Measurements from ENCODE around the gene ATP10B. TPM values are rescaled to one million over a fixed set of nuclear protein-coding genes. Genes with fewer than 3 reads are reported as not detected.

ATP10B gene
- total RNA-seq, 1 donor from 2014 or later = not detected

DNA sequence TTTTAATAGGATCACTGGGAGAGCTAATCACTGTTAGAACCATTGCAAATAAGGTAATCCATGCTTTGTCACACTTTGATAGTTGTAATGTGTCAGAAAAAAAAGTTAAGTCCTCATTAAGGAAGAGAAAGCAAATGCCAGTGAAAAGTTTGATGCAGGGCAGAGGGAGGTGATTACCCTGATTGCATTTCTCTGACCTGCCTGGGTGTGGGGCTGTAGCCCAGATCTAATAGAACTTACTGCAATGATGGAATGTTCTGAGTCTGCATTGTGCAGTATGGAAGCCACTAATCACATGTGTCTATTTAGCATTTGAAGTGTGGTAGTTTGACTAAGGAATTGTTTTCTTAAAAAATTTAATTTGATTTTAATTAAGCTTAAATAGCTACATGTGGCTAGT lies 202.7 kb downstream of the ATP10B start:
- intact Hi-C loops (cut with DNase I) = no loop called here
- no peak for DNase-seq

DNA sequence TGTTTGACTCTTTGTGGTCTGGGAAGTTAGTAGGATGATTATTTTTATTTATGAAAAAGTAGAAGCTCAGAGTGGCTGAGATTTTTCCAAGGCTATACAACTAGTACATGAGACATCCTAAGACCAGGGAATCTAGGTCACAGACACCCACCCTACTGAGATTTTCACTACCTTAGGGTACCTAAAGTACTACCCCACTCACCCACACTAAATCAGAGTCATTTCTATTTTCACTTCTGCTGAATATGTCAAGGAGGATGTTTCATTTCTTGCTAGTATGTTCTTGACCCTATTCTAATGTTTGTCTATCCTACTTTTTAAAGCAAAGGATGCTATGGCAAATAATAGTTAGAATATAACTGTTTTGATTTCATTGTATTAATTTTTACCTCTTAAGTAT lies 206.0 kb downstream of the ATP10B start:
- intact Hi-C loops (cut with DNase I) = no loop called here
- H3K27me3 ChIP-seq = no peaks in the 10 kb centered on the region
- DNase-seq = no peak

More for the DNA sequence above, 202.7 kb downstream of the ATP10B start:
- no peaks in the 10 kb centered on the region for H3K36me3 ChIP-seq
- ATAC-seq = peak; percentile 68
- TF ChIP-seq, protein P1, sequence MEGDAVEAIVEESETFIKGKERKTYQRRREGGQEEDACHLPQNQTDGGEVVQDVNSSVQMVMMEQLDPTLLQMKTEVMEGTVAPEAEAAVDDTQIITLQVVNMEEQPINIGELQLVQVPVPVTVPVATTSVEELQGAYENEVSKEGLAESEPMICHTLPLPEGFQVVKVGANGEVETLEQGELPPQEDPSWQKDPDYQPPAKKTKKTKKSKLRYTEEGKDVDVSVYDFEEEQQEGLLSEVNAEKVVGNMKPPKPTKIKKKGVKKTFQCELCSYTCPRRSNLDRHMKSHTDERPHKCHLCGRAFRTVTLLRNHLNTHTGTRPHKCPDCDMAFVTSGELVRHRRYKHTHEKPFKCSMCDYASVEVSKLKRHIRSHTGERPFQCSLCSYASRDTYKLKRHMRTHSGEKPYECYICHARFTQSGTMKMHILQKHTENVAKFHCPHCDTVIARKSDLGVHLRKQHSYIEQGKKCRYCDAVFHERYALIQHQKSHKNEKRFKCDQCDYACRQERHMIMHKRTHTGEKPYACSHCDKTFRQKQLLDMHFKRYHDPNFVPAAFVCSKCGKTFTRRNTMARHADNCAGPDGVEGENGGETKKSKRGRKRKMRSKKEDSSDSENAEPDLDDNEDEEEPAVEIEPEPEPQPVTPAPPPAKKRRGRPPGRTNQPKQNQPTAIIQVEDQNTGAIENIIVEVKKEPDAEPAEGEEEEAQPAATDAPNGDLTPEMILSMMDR (IDR thresholded peaks at IDR 0.05) = peak; percentile 39
- no peaks in the 10 kb centered on the region for H3K9me3 ChIP-seq
- no peaks in the 10 kb centered on the region for H3K27me3 ChIP-seq
- no peak overlapping the region for H3K27ac ChIP-seq
- no peak overlapping the region for H3K4me3 ChIP-seq
- no peaks in the 10 kb centered on the region for H3K4me1 ChIP-seq

DNA sequence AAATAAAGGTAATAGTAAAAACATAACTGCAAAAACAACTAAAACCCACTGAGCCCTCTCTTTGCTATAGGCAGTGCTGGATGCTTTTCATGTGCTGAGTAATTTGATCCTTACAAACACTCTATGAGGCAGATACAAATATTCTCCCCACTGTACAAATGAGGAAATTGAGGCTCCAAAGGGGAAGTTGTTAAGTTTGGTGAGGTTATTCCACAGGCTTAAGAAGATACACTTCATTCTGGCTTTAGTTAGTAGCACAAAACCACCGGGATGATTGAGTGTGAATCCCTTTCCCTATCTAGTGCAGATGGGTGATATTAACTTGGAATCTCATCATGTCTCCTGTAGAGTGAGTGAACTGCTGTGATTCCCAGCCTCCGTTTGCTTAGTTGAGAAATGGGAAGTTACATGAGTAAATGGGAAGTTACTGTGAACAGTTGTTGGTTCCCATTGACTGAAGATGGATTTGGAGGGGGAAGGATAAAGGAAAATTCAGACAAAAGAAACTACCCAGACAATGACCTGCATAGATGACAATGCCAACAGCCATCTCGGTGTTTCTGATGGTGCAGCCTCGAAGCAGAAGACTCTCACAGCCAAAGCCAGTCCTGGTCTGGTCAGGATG lies 208.3 kb downstream of the ATP10B start:
- Histone ChIP-seq H3K9me3 (no peaks in the 10 kb centered on the region), H3K4me1 (no peaks in the 10 kb centered on the region), H3K4me3 (no peak overlapping the region), H3K36me3 (no peaks in the 10 kb centered on the region), H3K27me3 (no peaks in the 10 kb centered on the region), H3K27ac (no peak overlapping the region)
- peak; percentile 54 for ATAC-seq
- intact Hi-C loops (cut with DNase I) = no loop called here
- TF ChIP-seq, protein P1 (IDR thresholded peaks at IDR 0.05) = no peak
- no peak for DNase-seq

More for the DNA sequence above, 206.0 kb downstream of the ATP10B start:
- Histone ChIP-seq H3K36me3 (no peaks in the 10 kb centered on the region), H3K4me3 (no peak overlapping the region), H3K9me3 (no peaks in the 10 kb centered on the region), H3K4me1 (no peaks in the 10 kb centered on the region), H3K27ac (no peak overlapping the region)
- ATAC-seq = no peak
- TF ChIP-seq, protein P1 (IDR thresholded peaks at IDR 0.05) = no peak

DNA sequence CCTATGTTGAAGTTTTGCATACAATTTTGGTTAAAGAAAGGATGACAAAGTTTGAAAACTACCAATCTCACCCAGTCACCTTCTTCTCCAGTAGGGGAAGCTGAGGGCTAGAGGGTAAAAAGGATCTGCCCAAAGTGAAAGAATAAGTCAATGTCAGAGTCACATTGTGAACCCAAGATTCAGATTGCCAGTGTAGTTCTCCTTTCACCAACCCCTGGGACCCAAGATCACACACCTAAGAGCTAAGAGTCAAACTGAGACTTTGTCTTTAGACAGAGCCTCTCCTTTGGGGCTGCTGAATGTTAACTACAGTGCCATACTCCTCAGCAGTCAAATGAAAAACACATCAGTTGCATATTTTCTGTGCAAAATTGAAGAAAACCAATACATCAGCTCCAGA lies 210.6 kb downstream of the ATP10B start:
- Histone ChIP-seq H3K36me3 (no peaks in the 10 kb centered on the region), H3K4me1 (no peaks in the 10 kb centered on the region), H3K27me3 (no peaks in the 10 kb centered on the region), H3K4me3 (no peak overlapping the region), H3K27ac (no peak overlapping the region), H3K9me3 (no peaks in the 10 kb centered on the region)
- intact Hi-C loops (cut with DNase I) = no loop called here
- TF ChIP-seq, protein P1 (IDR thresholded peaks at IDR 0.05) = no peak
- DNase-seq (no peak), ATAC-seq (no peak)

DNA sequence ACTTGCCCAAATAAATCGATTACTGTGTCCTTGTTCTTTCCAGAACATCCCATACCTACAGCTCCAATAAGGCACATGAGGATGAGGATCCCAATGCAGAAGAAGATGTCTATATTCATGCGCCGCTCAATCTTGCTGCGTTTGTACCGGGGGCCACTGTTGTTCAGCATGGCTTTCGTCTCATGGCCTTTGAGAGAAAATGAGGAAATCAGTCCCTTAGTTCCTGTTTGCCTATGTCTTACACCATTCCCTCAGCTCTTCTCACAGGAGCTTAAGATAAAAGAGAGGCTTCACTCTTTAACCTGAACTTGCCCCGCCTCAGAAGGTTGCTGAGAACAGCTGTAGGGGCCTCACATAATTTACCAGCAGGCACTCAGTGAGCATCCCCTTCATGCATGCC lies 211.6 kb downstream of the ATP10B start:
- H3K4me1 ChIP-seq = no peaks in the 10 kb centered on the region
- TF ChIP-seq, protein P1 (IDR thresholded peaks at IDR 0.05) = no peak
- ATAC-seq = peak; percentile 65

More for the DNA sequence above, 211.6 kb downstream of the ATP10B start:
- Histone ChIP-seq H3K27ac (no peak overlapping the region), H3K4me3 (no peak overlapping the region), H3K27me3 (no peaks in the 10 kb centered on the region), H3K9me3 (no peaks in the 10 kb centered on the region), H3K36me3 (no peaks in the 10 kb centered on the region)
- DNase-seq = no peak
- intact Hi-C loops (cut with DNase I) = no loop called here

Measured in upper lobe of right lung (tissue), 1 donor.